ENCODE results near the gene SYMPK. TPM values are rescaled to one million over a fixed set of nuclear protein-coding genes. Genes with fewer than 3 reads are reported as not detected.

Gene SYMPK
- total RNA-seq, 4 donors from 2014 or later: 31.0 to 89.0 (median 57.4) TPM

GRCh38 chr19:45779231-45780145, 83.5 kb downstream of the SYMPK start:
- Histone ChIP-seq H3K4me1 (peaks cover 0 to 65% (median 40%) of the 10 kb centered on the region in 4 donors), H3K36me3 (peaks cover 0 to 32% (median 0%) of the 10 kb centered on the region in 3 donors), H3K9me3 (no peaks in the 10 kb centered on the region), H3K4me3 (peak overlapping the region in 2 of 4 donors; percentile 19 to 37), H3K27ac (peak overlapping the region in 2 of 4 donors; percentile 22 to 89), H3K27me3 (no peaks in the 10 kb centered on the region)
- TF ChIP-seq POLR2A (IDR thresholded peaks at IDR 0.05) (no peak), CTCF (IDR thresholded peaks at IDR 0.05) (peak; percentile 47 to 72 (median 56))
- 26 to 31% methylated on average over 46 of the region's 48 CpGs for WGBS, 2 donors
- DNase-seq (ENCODE audit: low spot score in 2 of 2): peak; percentile 88 to 90

GRCh38 chr19:45778010-45778661, 84.8 kb downstream of the SYMPK start:
- DNase-seq (ENCODE audit: low spot score in 2 of 2): no peak
- TF ChIP-seq POLR2A (IDR thresholded peaks at IDR 0.05) (no peak), CTCF (IDR thresholded peaks at IDR 0.05) (no peak), EP300 (IDR thresholded peaks at IDR 0.05) (no peak)
- peaks cover 0 to 38% (median 0%) of the 10 kb centered on the region in 3 donors for H3K36me3 ChIP-seq
- no peaks in the 10 kb centered on the region for H3K9me3 ChIP-seq
- 91% methylated on average over 27 of the region's 28 CpGs for WGBS, 2 donors
- no peaks in the 10 kb centered on the region for H3K27me3 ChIP-seq
- H3K27ac ChIP-seq: no peak overlapping the region
- H3K4me1 ChIP-seq: peaks cover 0 to 52% (median 33%) of the 10 kb centered on the region in 4 donors
- no peak overlapping the region for H3K4me3 ChIP-seq

DNA sequence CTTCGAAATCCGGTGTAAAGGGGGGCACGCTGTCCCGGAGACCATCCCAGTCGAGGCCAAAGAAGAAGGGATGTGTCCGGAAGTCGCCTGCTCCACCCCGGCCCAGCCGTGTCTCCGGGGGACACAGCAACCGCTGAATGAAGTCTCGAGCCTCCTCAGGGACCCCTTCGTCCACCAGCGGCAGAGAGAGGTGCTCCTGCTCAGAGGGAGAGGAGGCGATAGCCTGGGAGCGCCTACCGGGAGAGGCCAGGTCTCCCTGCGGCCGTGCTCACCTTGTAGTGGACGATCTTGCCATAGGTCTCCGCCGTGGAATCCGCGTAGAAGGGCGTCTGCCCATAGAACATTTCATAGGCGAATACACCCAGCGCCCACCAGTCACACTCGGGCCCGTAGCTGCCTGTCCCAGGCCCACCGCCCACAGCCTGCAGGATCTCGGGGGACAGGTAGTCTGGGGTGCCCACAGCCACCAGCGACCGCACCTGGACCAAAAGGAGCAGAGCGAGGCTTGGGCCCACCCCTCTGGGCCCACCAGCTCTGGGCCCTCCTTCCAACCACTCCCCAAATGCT, 85.5 kb downstream of the SYMPK start:
- no peak overlapping the region for H3K27ac ChIP-seq
- no peak for DNase-seq (ENCODE audit: low spot score in 2 of 2)
- no peak for TF ChIP-seq EP300 (IDR thresholded peaks at IDR 0.05)
- TF ChIP-seq CTCF (IDR thresholded peaks at IDR 0.05): no peak
- no peak for TF ChIP-seq POLR2A (IDR thresholded peaks at IDR 0.05)
- no peaks in the 10 kb centered on the region for H3K9me3 ChIP-seq
- peaks cover 0 to 45% (median 29%) of the 10 kb centered on the region in 4 donors for H3K4me1 ChIP-seq
- H3K36me3 ChIP-seq: peaks cover 0 to 44% (median 0%) of the 10 kb centered on the region in 3 donors
- H3K4me3 ChIP-seq: no peak overlapping the region
- 90 to 93% methylated on average over 15 to 34 of the region's 34 CpGs for WGBS, 2 donors
- H3K27me3 ChIP-seq: no peaks in the 10 kb centered on the region

DNA sequence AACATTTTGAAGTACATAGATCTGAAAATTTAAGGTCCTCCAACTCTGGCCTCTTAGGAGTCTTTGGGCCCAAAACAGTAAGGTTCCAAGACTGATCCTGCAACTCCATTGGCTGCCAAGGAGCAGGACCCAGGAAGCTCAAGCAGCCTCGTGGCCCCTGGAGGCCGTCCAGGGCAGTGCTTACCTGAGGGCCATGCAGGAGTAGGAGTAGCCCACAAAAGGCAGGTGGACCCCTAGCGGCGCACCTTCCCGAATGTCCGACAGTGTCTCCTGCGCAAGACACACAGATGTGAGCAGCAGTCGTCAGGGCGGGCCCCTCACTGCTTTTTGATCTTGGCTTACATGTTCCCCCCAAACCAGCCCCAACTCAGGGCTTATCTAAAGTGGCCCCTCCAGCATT, 88.2 kb downstream of the SYMPK start:
- no peak overlapping the region for H3K27ac ChIP-seq
- no peak for DNase-seq (ENCODE audit: low spot score in 2 of 2)
- peaks cover 0 to 56% (median 0%) of the 10 kb centered on the region in 3 donors for H3K36me3 ChIP-seq
- TF ChIP-seq CTCF (IDR thresholded peaks at IDR 0.05) (no peak), EP300 (IDR thresholded peaks at IDR 0.05) (no peak), POLR2A (IDR thresholded peaks at IDR 0.05) (no peak)
- 81 to 85% methylated on average over 9 of the region's 9 CpGs for WGBS, 2 donors
- H3K27me3 ChIP-seq: no peaks in the 10 kb centered on the region
- H3K9me3 ChIP-seq: no peaks in the 10 kb centered on the region
- H3K4me3 ChIP-seq: no peak overlapping the region
- H3K4me1 ChIP-seq: peaks cover 0 to 33% (median 12%) of the 10 kb centered on the region in 4 donors
